ENCODE data around the gene MASTL. TPM values are rescaled to one million over a fixed set of nuclear protein-coding genes. Genes with fewer than 3 reads are reported as not detected.

The MASTL gene
- total RNA-seq, 1 donor from 2014 or later = 10.5 TPM

DNA sequence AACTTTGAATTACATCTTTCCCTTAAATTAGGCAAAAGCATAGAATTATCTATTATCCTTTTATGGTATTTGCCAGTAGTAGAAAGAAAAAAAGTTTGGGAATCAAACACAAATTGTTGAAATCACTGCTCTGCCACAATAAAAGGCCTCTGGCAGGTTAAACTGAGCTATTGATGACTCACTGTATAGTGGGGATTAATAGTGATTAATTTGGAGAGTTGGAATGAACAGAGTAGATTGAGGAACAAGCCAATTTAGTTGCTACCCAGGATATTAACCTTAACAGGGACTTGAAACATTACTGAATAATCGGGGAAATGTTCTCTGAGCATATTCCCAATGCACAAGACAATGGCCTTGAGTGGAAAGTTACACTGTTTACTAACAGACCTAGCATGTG lies 33.1 kb downstream of the MASTL start:
- Mint-ChIP-seq H3K36me3 (ENCODE audit: unreplicated experiment) (peaks cover 13% of the 10 kb centered on the region), H3K27me3 (ENCODE audit: unreplicated experiment) (no peaks in the 10 kb centered on the region), H3K27ac (ENCODE audit: unreplicated experiment) (no peak overlapping the region), H3K4me1 (ENCODE audit: unreplicated experiment) (peaks cover 9% of the 10 kb centered on the region), H3K4me3 (ENCODE audit: unreplicated experiment) (no peak overlapping the region), H3K9me3 (ENCODE audit: unreplicated experiment) (no peaks in the 10 kb centered on the region)
- DNase-seq (ENCODE audit: extremely low spot score, unreplicated experiment) = no peak
- TF ChIP-seq, protein P1, sequence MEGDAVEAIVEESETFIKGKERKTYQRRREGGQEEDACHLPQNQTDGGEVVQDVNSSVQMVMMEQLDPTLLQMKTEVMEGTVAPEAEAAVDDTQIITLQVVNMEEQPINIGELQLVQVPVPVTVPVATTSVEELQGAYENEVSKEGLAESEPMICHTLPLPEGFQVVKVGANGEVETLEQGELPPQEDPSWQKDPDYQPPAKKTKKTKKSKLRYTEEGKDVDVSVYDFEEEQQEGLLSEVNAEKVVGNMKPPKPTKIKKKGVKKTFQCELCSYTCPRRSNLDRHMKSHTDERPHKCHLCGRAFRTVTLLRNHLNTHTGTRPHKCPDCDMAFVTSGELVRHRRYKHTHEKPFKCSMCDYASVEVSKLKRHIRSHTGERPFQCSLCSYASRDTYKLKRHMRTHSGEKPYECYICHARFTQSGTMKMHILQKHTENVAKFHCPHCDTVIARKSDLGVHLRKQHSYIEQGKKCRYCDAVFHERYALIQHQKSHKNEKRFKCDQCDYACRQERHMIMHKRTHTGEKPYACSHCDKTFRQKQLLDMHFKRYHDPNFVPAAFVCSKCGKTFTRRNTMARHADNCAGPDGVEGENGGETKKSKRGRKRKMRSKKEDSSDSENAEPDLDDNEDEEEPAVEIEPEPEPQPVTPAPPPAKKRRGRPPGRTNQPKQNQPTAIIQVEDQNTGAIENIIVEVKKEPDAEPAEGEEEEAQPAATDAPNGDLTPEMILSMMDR (IDR thresholded peaks at IDR 0.05) = no peak

GRCh38 chr10:27188897-27189296 lies 33.7 kb downstream of the MASTL start:
- no peak overlapping the region for H3K27ac Mint-ChIP-seq (ENCODE audit: unreplicated experiment)

DNA sequence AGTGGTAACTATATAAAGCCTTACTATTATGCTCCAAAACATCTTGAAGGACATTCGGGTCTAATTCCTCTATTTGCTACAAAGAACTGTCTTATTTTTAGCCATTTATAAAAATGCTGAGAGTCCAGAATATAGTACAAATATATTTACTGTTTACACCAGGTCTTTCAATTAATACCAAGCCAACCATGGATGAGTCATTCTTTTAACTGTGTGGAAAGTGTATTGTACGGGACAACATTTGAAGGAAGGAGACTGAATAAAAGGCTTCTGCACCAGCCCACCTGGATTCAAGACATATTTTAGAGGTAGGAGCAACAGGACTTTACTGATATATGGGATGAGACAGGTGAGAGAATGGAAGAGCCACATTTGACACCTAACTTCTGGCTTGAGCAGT lies 35.4 kb downstream of the MASTL start:
- no peaks in the 10 kb centered on the region for H3K9me3 Mint-ChIP-seq (ENCODE audit: unreplicated experiment)
- H3K4me3 Mint-ChIP-seq (ENCODE audit: unreplicated experiment) = no peak overlapping the region
- H3K4me1 Mint-ChIP-seq (ENCODE audit: unreplicated experiment) = peaks cover 9% of the 10 kb centered on the region
- no peak for DNase-seq (ENCODE audit: extremely low spot score, unreplicated experiment)
- H3K27me3 Mint-ChIP-seq (ENCODE audit: unreplicated experiment) = no peaks in the 10 kb centered on the region
- H3K36me3 Mint-ChIP-seq (ENCODE audit: unreplicated experiment) = peaks cover 5% of the 10 kb centered on the region
- H3K27ac Mint-ChIP-seq (ENCODE audit: unreplicated experiment) = no peak overlapping the region
- TF ChIP-seq, protein P1 (IDR thresholded peaks at IDR 0.05) = no peak

More at GRCh38 chr10:27188897-27189296, 33.7 kb downstream of the MASTL start:
- TF ChIP-seq, protein P1 (IDR thresholded peaks at IDR 0.05) = no peak
- Mint-ChIP-seq H3K27me3 (ENCODE audit: unreplicated experiment) (no peaks in the 10 kb centered on the region), H3K4me3 (ENCODE audit: unreplicated experiment) (no peak overlapping the region), H3K36me3 (ENCODE audit: unreplicated experiment) (peaks cover 13% of the 10 kb centered on the region), H3K4me1 (ENCODE audit: unreplicated experiment) (peaks cover 9% of the 10 kb centered on the region), H3K9me3 (ENCODE audit: unreplicated experiment) (no peaks in the 10 kb centered on the region)
- no peak for DNase-seq (ENCODE audit: extremely low spot score, unreplicated experiment)

DNA sequence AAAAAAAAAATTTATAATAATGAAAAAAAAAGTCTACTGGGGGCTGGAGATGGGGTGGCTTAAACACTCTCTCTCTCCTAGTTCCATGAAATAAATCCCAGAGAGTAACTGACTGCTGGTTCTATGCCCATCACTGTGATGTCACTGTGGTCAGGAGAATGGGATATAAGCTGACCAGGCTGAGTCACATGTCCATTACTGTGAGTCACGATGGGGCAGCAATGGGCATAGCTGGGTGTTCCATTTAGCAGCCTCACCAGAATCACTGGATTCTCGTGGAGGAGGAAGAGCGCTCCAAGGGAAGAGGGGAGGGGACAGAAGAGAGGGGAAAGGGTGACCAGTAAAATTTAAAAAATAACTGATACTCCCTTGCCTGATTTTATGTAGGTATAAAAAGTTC lies 37.1 kb downstream of the MASTL start:
- peaks cover 3% of the 10 kb centered on the region for H3K36me3 Mint-ChIP-seq (ENCODE audit: unreplicated experiment)

DNA sequence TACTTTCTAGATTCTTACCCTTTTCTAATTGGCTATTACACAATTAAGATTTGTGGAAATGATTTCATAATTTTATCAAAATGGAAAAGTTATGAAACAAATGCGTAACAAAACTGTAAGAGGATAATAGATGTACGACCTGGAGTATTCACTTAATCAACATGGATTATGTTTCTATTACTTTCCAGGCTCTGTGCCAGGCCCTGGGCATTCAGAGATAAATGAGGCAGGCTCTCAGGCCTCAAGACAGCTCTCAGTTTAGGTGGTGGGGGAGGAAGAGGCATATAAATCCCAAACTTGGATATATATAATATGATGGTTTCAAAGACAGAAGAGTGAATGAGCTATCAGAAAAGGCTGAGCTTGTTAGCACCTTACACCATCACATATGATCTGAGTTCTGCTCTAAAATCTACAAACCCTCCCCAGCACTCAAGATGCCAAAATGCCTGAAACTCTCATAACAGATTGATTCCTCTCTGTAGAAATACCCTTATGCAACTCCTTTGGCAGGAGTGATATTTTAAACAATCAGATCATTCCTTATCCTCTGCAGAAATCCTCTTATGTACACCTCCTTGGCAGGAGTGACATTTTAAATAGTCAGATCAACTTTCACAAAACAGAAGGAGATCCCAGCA lies 42.9 kb downstream of the MASTL start:
- Mint-ChIP-seq H3K9me3 (ENCODE audit: unreplicated experiment) (no peaks in the 10 kb centered on the region), H3K27me3 (ENCODE audit: unreplicated experiment) (no peaks in the 10 kb centered on the region), H3K4me3 (ENCODE audit: unreplicated experiment) (no peak overlapping the region), H3K27ac (ENCODE audit: unreplicated experiment) (no peak overlapping the region), H3K4me1 (ENCODE audit: unreplicated experiment) (no peaks in the 10 kb centered on the region), H3K36me3 (ENCODE audit: unreplicated experiment) (peaks cover 32% of the 10 kb centered on the region)
- TF ChIP-seq, protein P1 (IDR thresholded peaks at IDR 0.05) = no peak
- DNase-seq (ENCODE audit: extremely low spot score, unreplicated experiment) = no peak

More for the DNA sequence above, 37.1 kb downstream of the MASTL start:
- DNase-seq (ENCODE audit: extremely low spot score, unreplicated experiment) = peak; percentile 60
- Mint-ChIP-seq H3K27ac (ENCODE audit: unreplicated experiment) (peak overlapping the region; percentile 83), H3K4me1 (ENCODE audit: unreplicated experiment) (peaks cover 9% of the 10 kb centered on the region), H3K27me3 (ENCODE audit: unreplicated experiment) (no peaks in the 10 kb centered on the region), H3K4me3 (ENCODE audit: unreplicated experiment) (no peak overlapping the region), H3K9me3 (ENCODE audit: unreplicated experiment) (no peaks in the 10 kb centered on the region)
- TF ChIP-seq, protein P1 (IDR thresholded peaks at IDR 0.05) = no peak

Measured in osteocyte (in vitro differentiated cells).